22Rv1 (cell line): Measurements from ENCODE around the gene CCDC150.

Experiments
- ZFX ChIP-seq: fragments of 450-650 bp; IDR thresholded peaks from 2 replicates; pipeline ENCODE4 v1.6.1; 2017; ENCODE audit warnings: antibody characterized with exemption, borderline replicate concordance
- TF ChIP-seq, protein P1 (sequence below): fragments of 450-650 bp; IDR thresholded peaks from 2 replicates; pipeline ENCODE4 v1.5.1; 2017; ENCODE audit warnings: mild to moderate bottlenecking

DNA sequence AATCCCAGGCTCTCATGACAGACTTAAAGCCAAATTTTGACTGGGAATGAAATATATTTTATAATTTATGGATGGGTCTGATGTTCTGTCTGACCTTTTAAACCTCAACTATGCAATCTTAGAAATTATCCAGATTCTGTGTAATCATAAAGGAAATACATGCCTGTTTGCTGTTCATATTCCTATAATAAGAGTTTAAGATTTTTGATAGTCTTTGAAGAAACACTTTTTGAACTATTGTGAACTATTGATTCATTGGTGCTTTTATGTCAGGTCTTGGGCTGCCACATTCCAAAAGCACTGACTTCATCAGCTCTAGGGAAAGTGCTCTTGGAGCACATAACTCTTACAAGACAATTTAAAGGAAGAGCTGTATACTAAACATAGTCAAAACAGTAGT, 64.2 kb downstream of the CCDC150 start:
- TF ChIP-seq, protein P1, sequence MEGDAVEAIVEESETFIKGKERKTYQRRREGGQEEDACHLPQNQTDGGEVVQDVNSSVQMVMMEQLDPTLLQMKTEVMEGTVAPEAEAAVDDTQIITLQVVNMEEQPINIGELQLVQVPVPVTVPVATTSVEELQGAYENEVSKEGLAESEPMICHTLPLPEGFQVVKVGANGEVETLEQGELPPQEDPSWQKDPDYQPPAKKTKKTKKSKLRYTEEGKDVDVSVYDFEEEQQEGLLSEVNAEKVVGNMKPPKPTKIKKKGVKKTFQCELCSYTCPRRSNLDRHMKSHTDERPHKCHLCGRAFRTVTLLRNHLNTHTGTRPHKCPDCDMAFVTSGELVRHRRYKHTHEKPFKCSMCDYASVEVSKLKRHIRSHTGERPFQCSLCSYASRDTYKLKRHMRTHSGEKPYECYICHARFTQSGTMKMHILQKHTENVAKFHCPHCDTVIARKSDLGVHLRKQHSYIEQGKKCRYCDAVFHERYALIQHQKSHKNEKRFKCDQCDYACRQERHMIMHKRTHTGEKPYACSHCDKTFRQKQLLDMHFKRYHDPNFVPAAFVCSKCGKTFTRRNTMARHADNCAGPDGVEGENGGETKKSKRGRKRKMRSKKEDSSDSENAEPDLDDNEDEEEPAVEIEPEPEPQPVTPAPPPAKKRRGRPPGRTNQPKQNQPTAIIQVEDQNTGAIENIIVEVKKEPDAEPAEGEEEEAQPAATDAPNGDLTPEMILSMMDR: no peak
- no peak for TF ChIP-seq ZFX
